Measurements from ENCODE around the gene MESP2. TPM values are rescaled to one million over a fixed set of nuclear protein-coding genes. Genes with fewer than 3 reads are reported as not detected.
A peak's percentile ranks its signal among the peaks of the same experiment; 100 is the strongest.

The MESP2 gene
- polyA plus RNA-seq, 3 donors: 0.67 TPM; not detected in 2

DNA sequence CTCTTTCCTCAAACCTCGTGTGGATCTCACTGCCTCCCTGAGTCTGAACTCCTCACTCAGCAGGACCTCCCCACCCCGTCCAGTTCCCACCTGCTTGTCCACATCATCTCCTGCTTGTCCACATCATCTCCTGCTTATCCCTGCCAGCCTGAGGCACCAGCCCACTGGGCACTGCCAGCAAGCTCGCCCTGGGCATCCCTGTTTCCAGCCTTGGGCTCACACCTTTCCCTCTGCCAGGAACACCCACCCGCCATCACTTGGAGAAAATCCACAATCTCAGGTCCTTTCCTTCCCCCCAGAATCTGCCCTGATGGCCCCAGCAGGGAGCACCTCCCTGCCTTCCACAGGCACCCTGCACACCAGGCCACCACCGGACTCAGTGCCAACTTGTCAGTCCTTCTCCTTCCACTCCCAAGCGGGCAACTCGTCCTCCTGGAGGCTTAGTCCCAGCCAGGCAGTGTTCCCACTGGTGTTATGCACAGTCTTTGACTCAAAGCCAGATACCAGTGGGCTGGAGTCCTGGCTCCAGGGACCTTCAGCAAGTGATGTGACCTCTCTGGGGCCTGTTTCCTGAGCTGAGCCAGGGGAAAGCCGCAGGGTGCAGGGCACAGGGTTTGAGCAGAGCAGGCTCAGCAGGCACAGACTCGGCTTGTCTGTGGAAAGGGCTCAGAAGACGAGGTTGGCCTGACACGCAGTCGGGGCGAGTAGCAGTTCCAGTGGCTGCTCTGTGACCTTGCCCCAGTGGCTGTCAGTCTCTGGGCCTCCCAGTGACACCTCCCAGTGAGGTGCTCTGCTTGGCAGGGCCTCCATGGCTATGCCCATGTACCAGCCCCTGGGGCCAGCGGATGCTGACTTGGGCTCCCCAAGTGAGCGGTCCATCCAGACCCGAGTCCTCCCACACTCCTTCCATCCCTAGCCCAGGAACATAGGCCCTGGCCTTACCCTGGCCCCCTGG is 9.5 kb upstream of the MESP2 start:
- no peak overlapping the region for H3K4me3 ChIP-seq (replicated peaks in 1 of 3; ENCODE audit: low read depth in 2 of 3, low read length in 3 of 3)
- Mint-ChIP-seq H3K36me3 (no peaks in the 10 kb centered on the region), H3K27ac (peak overlapping the region in 2 of 7 donors; percentile 63 to 70), H3K27me3 (ENCODE audit: low read depth in 3 of 3) (peaks cover 0 to 2% (median 2%) of the 10 kb centered on the region in 3 donors), H3K4me3 (no peak overlapping the region), H3K9me3 (no peaks in the 10 kb centered on the region), H3K4me1 (peaks cover 19% of the 10 kb centered on the region)
- no peaks in the 10 kb centered on the region for H3K36me3 ChIP-seq (replicated peaks in 1 of 2; ENCODE audit: control insufficient read depth in 1 of 2, insufficient read depth in 2 of 2, low read length in 2 of 2)
- DNase-seq: no peak
- H4K20me1 ChIP-seq (ENCODE audit: insufficient read depth, low read length): no peaks in the 10 kb centered on the region
- no peak overlapping the region for H3K4me2 ChIP-seq (replicated peaks; ENCODE audit: extremely low read depth, low read length, poor library complexity, severe bottlenecking)
- no peak overlapping the region for H3K9ac ChIP-seq (ENCODE audit: insufficient read depth, low read length, poor library complexity, severe bottlenecking)
- H3K27ac ChIP-seq (ENCODE audit: low read depth in 1 of 2, low read length in 2 of 2): no peak overlapping the region
- peaks cover 16 to 22% of the 10 kb centered on the region in 2 donors for H3K4me1 ChIP-seq (ENCODE audit: control insufficient read depth in 1 of 2, insufficient read depth in 2 of 2, low read length in 2 of 2)
- H2AFZ ChIP-seq (ENCODE audit: insufficient read depth, low read depth, low read length, poor library complexity, severe bottlenecking): no peak overlapping the region
- intact Hi-C loops (cut with micrococcal nuclease): no loop called here
- WGBS (ENCODE audit: insufficient coverage): 89% methylated on average over 16 of the region's 16 CpGs
- H3K79me2 ChIP-seq (ENCODE audit: insufficient read depth, low read length): no peaks in the 10 kb centered on the region
- H3K27me3 ChIP-seq (ENCODE audit: control insufficient read depth in 2 of 2, insufficient read depth in 2 of 2, low read length in 2 of 2): no peaks in the 10 kb centered on the region
- TF ChIP-seq, protein P1, sequence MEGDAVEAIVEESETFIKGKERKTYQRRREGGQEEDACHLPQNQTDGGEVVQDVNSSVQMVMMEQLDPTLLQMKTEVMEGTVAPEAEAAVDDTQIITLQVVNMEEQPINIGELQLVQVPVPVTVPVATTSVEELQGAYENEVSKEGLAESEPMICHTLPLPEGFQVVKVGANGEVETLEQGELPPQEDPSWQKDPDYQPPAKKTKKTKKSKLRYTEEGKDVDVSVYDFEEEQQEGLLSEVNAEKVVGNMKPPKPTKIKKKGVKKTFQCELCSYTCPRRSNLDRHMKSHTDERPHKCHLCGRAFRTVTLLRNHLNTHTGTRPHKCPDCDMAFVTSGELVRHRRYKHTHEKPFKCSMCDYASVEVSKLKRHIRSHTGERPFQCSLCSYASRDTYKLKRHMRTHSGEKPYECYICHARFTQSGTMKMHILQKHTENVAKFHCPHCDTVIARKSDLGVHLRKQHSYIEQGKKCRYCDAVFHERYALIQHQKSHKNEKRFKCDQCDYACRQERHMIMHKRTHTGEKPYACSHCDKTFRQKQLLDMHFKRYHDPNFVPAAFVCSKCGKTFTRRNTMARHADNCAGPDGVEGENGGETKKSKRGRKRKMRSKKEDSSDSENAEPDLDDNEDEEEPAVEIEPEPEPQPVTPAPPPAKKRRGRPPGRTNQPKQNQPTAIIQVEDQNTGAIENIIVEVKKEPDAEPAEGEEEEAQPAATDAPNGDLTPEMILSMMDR (IDR thresholded peaks at IDR 0.05): no peak
- no peaks in the 10 kb centered on the region for H3K9me3 ChIP-seq (replicated peaks in 1 of 2; ENCODE audit: control insufficient read depth in 1 of 2, insufficient read depth in 1 of 2, low read length in 2 of 2)

DNA sequence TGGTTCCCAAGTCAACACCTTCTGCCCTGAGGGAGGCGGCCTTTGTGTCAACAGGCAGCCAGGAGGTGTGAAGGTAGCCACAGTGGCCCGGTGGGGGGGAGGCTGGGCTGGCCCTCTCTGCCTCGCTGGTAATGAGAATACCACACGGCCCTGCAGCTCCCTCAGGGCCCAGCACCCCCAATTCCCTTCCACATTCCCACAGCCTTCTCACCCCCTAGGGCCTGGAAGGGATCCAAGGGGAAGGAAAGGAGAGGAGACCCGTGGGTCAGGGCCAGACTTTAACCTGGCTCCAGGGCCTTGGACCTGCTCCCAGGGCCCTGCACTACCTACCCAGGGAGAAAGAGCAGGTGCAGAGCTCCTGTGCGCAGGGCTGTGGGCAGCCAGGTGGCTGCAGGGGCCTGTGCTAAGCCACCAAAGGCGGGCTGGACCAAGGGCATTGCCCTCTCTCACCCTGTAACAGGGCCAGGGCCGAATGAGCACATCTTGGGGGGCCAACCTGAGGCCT is 8.7 kb upstream of the MESP2 start:
- TF ChIP-seq, protein P1 (IDR thresholded peaks at IDR 0.05): no peak
- Mint-ChIP-seq H3K4me1 (peaks cover 19% of the 10 kb centered on the region), H3K27ac (no peak overlapping the region), H3K36me3 (no peaks in the 10 kb centered on the region), H3K9me3 (no peaks in the 10 kb centered on the region), H3K27me3 (ENCODE audit: low read depth in 3 of 3) (peaks cover 0 to 2% (median 0%) of the 10 kb centered on the region in 3 donors), H3K4me3 (no peak overlapping the region)
- intact Hi-C loops (cut with micrococcal nuclease): no loop called here
- WGBS (ENCODE audit: insufficient coverage): 49% methylated on average over 2 of the region's 8 CpGs
- Histone ChIP-seq H3K4me1 (ENCODE audit: control insufficient read depth in 1 of 2, insufficient read depth in 2 of 2, low read length in 2 of 2) (peaks cover 16 to 22% of the 10 kb centered on the region in 2 donors), H3K9me3 (replicated peaks in 1 of 2; ENCODE audit: control insufficient read depth in 1 of 2, insufficient read depth in 1 of 2, low read length in 2 of 2) (no peaks in the 10 kb centered on the region), H3K4me3 (replicated peaks in 1 of 3; ENCODE audit: low read depth in 2 of 3, low read length in 3 of 3) (no peak overlapping the region), H3K27ac (ENCODE audit: low read depth in 1 of 2, low read length in 2 of 2) (no peak overlapping the region), H3K79me2 (ENCODE audit: insufficient read depth, low read length) (no peaks in the 10 kb centered on the region), H3K9ac (ENCODE audit: insufficient read depth, low read length, poor library complexity, severe bottlenecking) (no peak overlapping the region), H3K36me3 (replicated peaks in 1 of 2; ENCODE audit: control insufficient read depth in 1 of 2, insufficient read depth in 2 of 2, low read length in 2 of 2) (no peaks in the 10 kb centered on the region), H3K4me2 (replicated peaks; ENCODE audit: extremely low read depth, low read length, poor library complexity, severe bottlenecking) (no peak overlapping the region), H2AFZ (ENCODE audit: insufficient read depth, low read depth, low read length, poor library complexity, severe bottlenecking) (peak overlapping the region; percentile 3), H4K20me1 (ENCODE audit: insufficient read depth, low read length) (no peaks in the 10 kb centered on the region), H3K27me3 (ENCODE audit: control insufficient read depth in 2 of 2, insufficient read depth in 2 of 2, low read length in 2 of 2) (no peaks in the 10 kb centered on the region)
- DNase-seq: no peak
